BLaER1 treated with 17β-estradiol and CSF1 and Interleukin-3, amounts not matched to agents 10 nM and 100 nM (cell line): Measurements from ENCODE around the gene CACNA1D.
"Not testable (repeated sequence)": the region's sequence is repeated elsewhere in the genome, so short reads cannot be mapped to it uniquely, and the experiment has no call there.

Experiments used
- H3K27ac ChIP-seq, 11 experiments: shearing (Covaris generic); formaldehyde crosslinking; 2 replicates each; pipeline ENCODE4 v1.8.1; 2022
- H3K27me3 ChIP-seq, 11 experiments: shearing (Covaris generic); formaldehyde crosslinking; 2 replicates each; pipeline ENCODE4 v1.8.1; 2022
- H3K36me3 ChIP-seq, 11 experiments: shearing (Covaris generic); formaldehyde crosslinking; 2 replicates each; pipeline ENCODE4 v1.8.1; 2022
- H3K4me1 ChIP-seq, 10 experiments: shearing (Covaris generic); formaldehyde crosslinking; 2 replicates each; pipeline ENCODE4 v1.8.1; 2022
- H3K4me2 ChIP-seq, 11 experiments: shearing (Covaris generic); formaldehyde crosslinking; 2 replicates each; pipeline ENCODE4 v1.8.1; 2022
- H3K4me3 ChIP-seq, 10 experiments: shearing (Covaris generic); formaldehyde crosslinking; 2 replicates each; pipeline ENCODE4 v1.8.1; 2022
- H3K9ac ChIP-seq, 11 experiments: shearing (Covaris generic); formaldehyde crosslinking; 2 replicates each; pipeline ENCODE4 v1.8.1; 2022
- H3K9me3 ChIP-seq, 11 experiments: shearing (Covaris generic); formaldehyde crosslinking; replicated peaks in 1 of 11; 2 replicates each; pipeline ENCODE4 v1.8.1; 2022
- H4K20me1 ChIP-seq, 11 experiments: shearing (Covaris generic); formaldehyde crosslinking; 2 replicates each; pipeline ENCODE4 v1.8.1; 2022
- Cebpa-rat ChIP-seq, 11 experiments: shearing (Covaris generic); IDR thresholded peaks; 2 replicates each; pipeline ENCODE4 v1.8.1; 2022

Gene CACNA1D

DNA sequence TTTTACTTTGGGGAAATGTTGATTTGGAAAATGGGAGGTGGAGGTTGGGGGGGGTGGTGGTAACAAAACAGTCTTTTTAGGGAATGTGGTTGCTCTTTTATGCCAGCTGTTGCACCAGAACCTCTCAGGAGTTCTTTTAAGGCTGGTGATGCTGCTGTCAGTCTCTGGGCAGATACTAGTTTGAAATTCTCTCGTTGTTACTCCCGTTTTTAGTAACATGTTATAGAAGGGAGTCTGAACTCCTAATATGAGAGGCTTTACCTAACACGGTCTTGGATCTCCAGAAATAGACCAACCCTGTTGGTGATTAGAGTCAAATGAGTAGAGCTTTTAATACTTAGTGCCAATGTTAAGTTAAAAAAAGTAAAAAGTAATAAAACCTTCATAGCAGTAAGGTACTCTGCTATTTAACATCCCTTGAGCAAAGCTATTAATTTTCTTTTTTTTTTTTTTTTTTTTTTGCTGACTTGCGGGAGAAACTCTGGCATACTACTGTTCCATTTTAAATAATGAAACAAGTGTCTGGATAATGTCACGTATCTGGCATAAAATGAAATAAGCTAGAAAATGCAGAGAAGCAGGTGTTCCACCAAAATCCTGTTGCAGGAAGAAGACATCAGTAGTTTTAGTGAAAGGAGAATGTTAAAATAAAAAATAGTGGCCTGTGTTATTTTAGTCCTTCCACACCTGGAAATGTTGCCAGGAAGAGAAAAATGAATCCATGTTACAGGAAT is 156.7 kb downstream of the CACNA1D start:
- Histone ChIP-seq H3K36me3 (no peaks in the 10 kb centered on the region), H3K4me1 (peaks cover 0 to 14% (median 0%) of the 10 kb centered on the region in 10 experiments; a peak in 2 of 20 replicates), H3K9ac (no peak overlapping the region), H3K4me3 (no peak overlapping the region), H3K4me2 (no peak overlapping the region), H3K27me3 (no peaks in the 10 kb centered on the region), H3K27ac (no peak overlapping the region), H4K20me1 (no peaks in the 10 kb centered on the region), H3K9me3 (peaks cover 22 to 38% (median 30%) of the 10 kb centered on the region in 11 experiments)
- TF ChIP-seq Cebpa-rat (IDR thresholded peaks at IDR 0.05): no peak

DNA sequence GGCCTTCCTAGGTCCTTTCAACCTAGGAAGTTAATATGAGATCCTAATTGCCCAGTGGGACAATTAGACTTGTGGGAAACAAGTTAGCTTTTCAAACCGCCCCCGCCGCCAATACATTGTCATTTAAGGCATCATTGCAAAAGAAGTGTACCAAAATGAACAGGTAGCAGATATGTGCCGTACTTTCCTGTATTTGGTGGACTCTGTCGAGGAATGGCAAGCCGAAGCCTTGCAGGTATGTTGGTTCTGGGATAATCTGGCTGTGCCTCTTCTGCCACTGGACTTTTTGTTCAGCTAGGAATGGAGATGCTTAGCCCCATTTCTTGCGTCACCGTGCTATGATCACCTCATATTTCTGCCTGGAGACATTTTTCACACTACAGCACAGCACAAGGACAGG is 157.5 kb downstream of the CACNA1D start:
- peaks cover 22 to 38% (median 30%) of the 10 kb centered on the region in 11 experiments for H3K9me3 ChIP-seq
- no peaks in the 10 kb centered on the region for H3K27me3 ChIP-seq
- no peak overlapping the region for H3K27ac ChIP-seq
- H4K20me1 ChIP-seq: no peaks in the 10 kb centered on the region
- peaks cover 0 to 14% (median 0%) of the 10 kb centered on the region in 10 experiments; a peak in 2 of 20 replicates for H3K4me1 ChIP-seq
- no peaks in the 10 kb centered on the region for H3K36me3 ChIP-seq
- no peak for TF ChIP-seq Cebpa-rat (IDR thresholded peaks at IDR 0.05)
- no peak overlapping the region for H3K4me3 ChIP-seq
- no peak overlapping the region for H3K4me2 ChIP-seq
- H3K9ac ChIP-seq: no peak overlapping the region

DNA sequence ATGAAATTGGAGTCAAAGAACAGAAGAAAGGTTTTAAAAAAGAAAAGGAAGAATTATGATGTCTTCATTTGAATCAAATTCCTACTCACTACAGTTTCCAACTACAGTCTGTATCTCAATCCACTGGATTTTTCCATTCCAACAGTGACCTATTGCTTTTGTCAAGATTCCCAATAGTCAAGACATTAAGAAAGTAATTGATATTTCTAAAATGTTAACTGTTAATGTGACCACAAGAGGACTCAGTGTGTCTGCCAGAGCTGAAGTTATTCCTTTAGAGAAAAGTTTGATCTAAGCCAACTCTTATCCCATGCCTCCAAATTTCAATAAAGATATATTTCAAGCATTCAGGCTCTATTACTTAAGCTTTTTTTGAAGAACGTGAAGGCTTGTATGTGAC is 163.2 kb downstream of the CACNA1D start:
- no peaks in the 10 kb centered on the region for H3K27me3 ChIP-seq
- H3K27ac ChIP-seq: no peak overlapping the region
- peaks cover 47 to 84% (median 57%) of the 10 kb centered on the region in 11 experiments for H3K9me3 ChIP-seq
- peaks cover 0 to 17% (median 10%) of the 10 kb centered on the region in 10 experiments; a peak in 12 of 20 replicates for H3K4me1 ChIP-seq
- no peaks in the 10 kb centered on the region for H4K20me1 ChIP-seq
- no peak overlapping the region for H3K9ac ChIP-seq
- H3K4me3 ChIP-seq: no peak overlapping the region
- no peak for TF ChIP-seq Cebpa-rat (IDR thresholded peaks at IDR 0.05)
- H3K36me3 ChIP-seq: no peaks in the 10 kb centered on the region
- H3K4me2 ChIP-seq: no peak overlapping the region

DNA sequence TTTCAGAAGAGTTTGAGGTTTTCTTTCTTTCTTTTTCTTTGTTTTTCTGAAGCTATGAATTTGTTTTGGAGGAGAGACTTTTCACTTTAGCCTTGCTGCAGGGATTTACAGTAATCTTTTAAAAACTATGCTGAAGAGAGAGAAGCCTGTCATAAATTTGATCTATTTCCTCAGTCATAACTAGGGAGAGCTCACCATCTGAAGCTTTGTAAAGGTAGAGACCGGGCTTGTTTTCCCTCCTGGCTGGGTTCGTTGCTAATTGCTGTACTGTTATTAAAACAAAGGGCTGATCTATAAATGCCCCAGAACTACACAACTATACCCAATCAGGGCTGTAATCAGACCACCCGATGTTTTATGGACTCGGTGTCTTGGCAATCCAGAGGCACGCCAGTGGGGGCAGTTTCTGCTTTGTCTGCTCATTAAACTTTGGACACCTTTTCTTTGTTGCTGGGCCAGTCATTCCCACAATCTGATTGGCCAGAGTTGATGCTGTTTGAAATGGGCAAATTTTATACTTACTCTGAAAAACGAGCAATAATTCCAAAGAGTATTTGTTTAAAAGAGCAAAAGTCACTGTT is 164.3 kb downstream of the CACNA1D start:
- Histone ChIP-seq H3K9me3 (peaks cover 47 to 84% (median 56%) of the 10 kb centered on the region in 11 experiments), H3K4me2 (0 out of 22 replicates have a peak overlapping the region, but pooled peaks of 1 of the 11 experiments have one; percentile 53), H4K20me1 (no peaks in the 10 kb centered on the region), H3K9ac (no peak overlapping the region), H3K4me3 (no peak overlapping the region), H3K27me3 (no peaks in the 10 kb centered on the region), H3K27ac (no peak overlapping the region), H3K4me1 (peaks cover 0 to 17% (median 10%) of the 10 kb centered on the region in 10 experiments; a peak in 12 of 20 replicates), H3K36me3 (no peaks in the 10 kb centered on the region)
- TF ChIP-seq Cebpa-rat (IDR thresholded peaks at IDR 0.05): no peak

DNA sequence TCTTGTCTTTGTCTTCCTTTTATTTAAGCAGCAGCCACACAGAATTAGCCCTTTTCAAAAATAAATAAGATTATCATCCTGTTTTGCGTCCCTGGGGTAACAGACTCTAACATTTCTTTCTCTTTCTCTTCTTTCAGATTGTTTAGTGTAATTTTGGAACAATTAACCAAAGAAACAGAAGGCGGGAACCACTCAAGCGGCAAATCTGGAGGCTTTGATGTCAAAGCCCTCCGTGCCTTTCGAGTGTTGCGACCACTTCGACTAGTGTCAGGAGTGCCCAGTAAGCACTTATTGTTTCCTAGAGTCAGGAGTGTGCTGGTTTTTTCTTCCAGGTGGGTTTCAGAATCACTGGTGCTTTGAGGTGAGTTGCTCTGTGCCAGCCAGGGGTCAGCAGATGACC is 165.6 kb downstream of the CACNA1D start:
- Histone ChIP-seq H3K36me3 (no peaks in the 10 kb centered on the region), H3K4me3 (no peak overlapping the region), H3K27me3 (no peaks in the 10 kb centered on the region), H4K20me1 (no peaks in the 10 kb centered on the region), H3K27ac (no peak overlapping the region), H3K4me1 (peaks cover 0 to 17% (median 10%) of the 10 kb centered on the region in 10 experiments; a peak in 12 of 20 replicates), H3K4me2 (peak overlapping the region in 8 of 11 experiments; percentile 13 to 67 (median 51); a peak in 14 of 22 replicates), H3K9me3 (peaks cover 52 to 84% (median 56%) of the 10 kb centered on the region in 11 experiments), H3K9ac (no peak overlapping the region)
- TF ChIP-seq Cebpa-rat (IDR thresholded peaks at IDR 0.05): no peak

DNA sequence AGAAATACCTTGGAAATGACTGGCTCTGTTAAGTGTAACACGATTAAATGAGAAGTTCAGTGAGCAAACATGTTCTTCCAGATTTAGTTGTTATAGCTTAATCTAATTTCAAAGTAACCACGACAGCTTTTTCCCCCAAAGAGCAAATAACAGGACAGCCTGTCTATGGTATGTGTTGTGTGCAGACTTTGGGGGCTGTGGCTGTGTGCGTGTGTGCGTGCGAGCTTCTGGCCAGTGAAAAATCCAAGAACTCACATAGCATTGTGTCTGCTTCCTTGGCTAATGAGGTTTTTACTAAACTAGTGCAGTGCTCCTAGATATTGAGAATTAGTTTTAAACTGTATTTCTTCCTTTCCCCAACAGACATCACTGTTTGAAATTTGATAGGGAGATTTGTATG is 167.1 kb downstream of the CACNA1D start:
- H3K9ac ChIP-seq: no peak overlapping the region
- no peaks in the 10 kb centered on the region for H4K20me1 ChIP-seq

DNA sequence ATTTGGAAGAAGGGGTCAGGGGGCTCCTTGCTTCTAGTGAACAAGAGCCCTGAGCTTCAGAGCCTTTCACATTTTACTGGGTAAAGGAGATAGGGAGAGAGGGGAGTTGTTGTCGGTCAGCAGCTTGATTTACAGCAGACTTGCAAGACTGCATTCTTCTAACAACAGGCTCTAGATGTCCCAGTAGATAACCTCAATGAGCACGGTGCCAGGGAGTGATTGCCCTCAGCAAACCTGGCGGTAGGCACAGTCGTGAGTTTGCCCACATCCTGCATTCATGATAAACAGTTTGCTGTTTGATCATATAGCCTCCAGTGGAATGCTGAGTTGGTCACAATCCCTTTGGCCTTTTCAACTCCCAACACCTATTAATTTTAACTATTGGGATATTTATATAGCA is 170.4 kb downstream of the CACNA1D start:
- not testable (repeated sequence) for H3K4me3 ChIP-seq, H3K27ac ChIP-seq, H4K20me1 ChIP-seq, H3K4me2 ChIP-seq, H3K27me3 ChIP-seq, H3K9ac ChIP-seq, H3K36me3 ChIP-seq
- H3K4me1 ChIP-seq: peaks cover 0 to 17% (median 5%) of the 10 kb centered on the region in 10 experiments; a peak in 12 of 20 replicates
- H3K9me3 ChIP-seq: peaks cover 49 to 61% (median 51%) of the 10 kb centered on the region in 11 experiments

More for the DNA sequence above, 167.1 kb downstream of the CACNA1D start:
- no peaks in the 10 kb centered on the region for H3K36me3 ChIP-seq
- no peak overlapping the region for H3K4me2 ChIP-seq
- H3K27ac ChIP-seq: no peak overlapping the region
- H3K4me3 ChIP-seq: no peak overlapping the region
- H3K4me1 ChIP-seq: peaks cover 0 to 17% (median 10%) of the 10 kb centered on the region in 10 experiments; a peak in 12 of 20 replicates
- TF ChIP-seq Cebpa-rat (IDR thresholded peaks at IDR 0.05): no peak
- H3K27me3 ChIP-seq: no peaks in the 10 kb centered on the region
- peaks cover 49 to 84% (median 54%) of the 10 kb centered on the region in 11 experiments for H3K9me3 ChIP-seq

DNA sequence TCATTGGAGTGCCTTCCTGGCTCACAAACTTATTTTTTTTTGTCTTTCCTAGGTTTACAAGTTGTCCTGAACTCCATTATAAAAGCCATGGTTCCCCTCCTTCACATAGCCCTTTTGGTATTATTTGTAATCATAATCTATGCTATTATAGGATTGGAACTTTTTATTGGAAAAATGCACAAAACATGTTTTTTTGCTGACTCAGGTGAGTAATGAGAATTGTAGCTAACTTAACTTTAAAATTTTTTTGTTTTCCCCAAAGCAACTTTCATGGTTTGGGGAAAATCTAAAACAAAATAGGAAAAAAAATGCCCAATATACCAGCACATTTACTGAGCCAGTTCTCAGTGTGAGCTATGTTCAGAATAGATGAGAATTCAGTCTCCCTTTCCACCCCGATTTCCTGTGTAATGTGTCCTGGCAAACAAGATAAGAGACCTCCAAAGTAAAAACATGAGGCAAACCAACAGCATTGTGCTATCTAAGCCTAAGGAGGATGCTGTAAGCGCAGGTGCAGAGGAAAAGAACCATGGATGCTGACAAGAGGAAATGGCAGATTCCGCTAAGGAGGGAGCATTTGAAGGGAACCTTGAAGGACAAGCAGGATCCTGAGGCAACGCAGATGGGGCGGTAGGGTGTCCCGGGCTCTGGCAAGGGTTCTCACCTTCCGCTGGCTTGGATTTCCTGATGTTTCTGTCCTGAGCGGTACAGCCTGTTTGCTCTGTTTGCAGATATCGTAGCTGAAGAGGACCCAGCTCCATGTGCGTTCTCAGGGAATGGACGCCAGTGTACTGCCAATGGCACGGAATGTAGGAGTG is 171.4 kb downstream of the CACNA1D start:
- Histone ChIP-seq H4K20me1 (no peaks in the 10 kb centered on the region), H3K4me3 (no peak overlapping the region), H3K4me1 (peaks cover 0 to 8% (median 0%) of the 10 kb centered on the region in 10 experiments; a peak in 2 of 20 replicates), H3K9me3 (peaks cover 40 to 51% (median 42%) of the 10 kb centered on the region in 11 experiments), H3K9ac (no peak overlapping the region), H3K36me3 (no peaks in the 10 kb centered on the region), H3K27ac (no peak overlapping the region), H3K27me3 (no peaks in the 10 kb centered on the region), H3K4me2 (no peak overlapping the region)
- no peak for TF ChIP-seq Cebpa-rat (IDR thresholded peaks at IDR 0.05)

DNA sequence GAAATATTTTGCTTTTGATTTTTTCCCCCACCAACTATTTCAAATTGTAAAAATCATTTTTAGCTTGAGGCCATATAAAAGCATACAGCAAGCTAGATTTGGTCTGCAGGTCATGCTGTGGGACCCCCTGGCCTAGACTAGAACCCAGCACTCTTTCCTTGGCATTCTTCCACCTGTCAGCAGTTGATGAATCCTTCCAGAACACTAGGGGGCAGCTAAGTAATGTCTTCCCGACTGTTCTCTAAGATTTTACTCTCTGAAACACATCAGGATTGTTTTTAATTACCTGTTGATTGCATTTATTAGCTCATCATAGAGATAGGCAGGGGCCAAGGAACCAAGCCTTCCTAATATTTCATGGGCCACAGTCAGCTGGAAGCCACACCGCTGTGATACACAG is 174.5 kb downstream of the CACNA1D start:
- Histone ChIP-seq H3K27ac (no peak overlapping the region), H3K27me3 (no peaks in the 10 kb centered on the region), H3K9me3 (peaks cover 10 to 20% (median 11%) of the 10 kb centered on the region in 11 experiments; a peak in 21 of 22 replicates), H3K4me2 (no peak overlapping the region), H3K4me1 (peaks cover 0 to 17% (median 5%) of the 10 kb centered on the region in 10 experiments; a peak in 9 of 20 replicates), H4K20me1 (no peaks in the 10 kb centered on the region), H3K36me3 (no peaks in the 10 kb centered on the region), H3K9ac (no peak overlapping the region), H3K4me3 (no peak overlapping the region)
- no peak for TF ChIP-seq Cebpa-rat (IDR thresholded peaks at IDR 0.05)
